NCI-H2171 treated with DMSO at 0.1 percent for 48 hours (cell line): ENCODE measurements around the gene DMGDH.

Experiments
- DNase-seq: peaks from one replicate; lab custom pipeline; 2025; lab: John Stamatoyannopoulos, UW

The DMGDH gene

DNA sequence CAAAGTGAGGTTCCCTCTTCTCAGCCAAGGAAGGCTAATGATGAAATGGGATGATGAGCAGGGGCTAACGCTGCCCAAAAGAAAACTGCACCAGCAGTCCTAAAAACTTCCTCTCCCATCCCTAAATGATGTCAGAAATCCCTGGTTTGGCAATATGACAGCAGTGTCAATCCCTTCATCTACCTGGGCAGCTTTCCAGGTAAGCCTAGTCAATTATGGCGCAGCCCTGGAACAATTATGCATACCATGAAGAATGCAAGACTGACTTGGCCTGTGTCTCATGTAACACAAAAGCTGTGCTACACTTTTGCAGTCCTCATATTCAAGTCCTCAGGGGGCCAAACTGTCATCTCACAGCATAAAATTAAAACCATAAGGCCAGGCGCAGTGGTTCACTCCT is 7.0 kb downstream of the DMGDH start:
- no peak for DNase-seq

DNA sequence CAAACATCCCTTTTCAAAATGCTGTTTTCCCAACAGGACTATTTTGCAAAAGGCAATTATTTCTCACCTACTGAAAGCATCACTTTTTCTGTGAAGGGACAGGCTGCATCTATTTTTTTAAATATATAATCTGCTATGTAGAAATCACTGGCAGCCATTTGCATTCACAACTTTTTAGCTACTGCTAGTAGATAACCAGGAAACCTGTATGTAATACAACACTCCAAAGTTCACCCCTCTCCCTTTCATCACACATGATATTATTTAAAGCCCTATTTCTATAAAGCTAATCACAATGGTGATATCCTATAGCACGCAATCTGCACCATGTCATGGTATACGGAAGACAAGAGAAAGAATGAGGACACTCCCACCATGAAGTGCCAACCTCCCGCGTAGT is 9.8 kb downstream of the DMGDH start:
- DNase-seq, result no peak

DNA sequence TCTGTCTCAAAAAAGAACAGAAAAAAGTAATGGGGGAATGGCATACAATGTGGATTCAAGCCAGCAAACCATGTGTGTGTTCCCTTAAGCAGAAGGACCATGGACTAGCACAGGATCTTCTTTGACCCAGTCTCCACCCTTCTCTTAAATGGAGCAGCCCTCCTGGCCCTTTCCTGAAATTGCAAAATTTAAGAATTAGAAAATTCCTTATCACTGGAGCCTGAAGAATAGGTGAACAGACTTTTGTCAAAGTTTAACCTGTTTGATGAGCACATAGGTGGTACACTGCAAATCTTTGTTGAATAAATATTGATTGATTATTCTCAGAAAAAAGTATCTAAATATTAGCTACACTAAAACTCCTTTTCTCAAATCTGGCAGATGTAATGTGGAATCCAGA is 12.6 kb downstream of the DMGDH start:
- DNase-seq, result no peak

DNA sequence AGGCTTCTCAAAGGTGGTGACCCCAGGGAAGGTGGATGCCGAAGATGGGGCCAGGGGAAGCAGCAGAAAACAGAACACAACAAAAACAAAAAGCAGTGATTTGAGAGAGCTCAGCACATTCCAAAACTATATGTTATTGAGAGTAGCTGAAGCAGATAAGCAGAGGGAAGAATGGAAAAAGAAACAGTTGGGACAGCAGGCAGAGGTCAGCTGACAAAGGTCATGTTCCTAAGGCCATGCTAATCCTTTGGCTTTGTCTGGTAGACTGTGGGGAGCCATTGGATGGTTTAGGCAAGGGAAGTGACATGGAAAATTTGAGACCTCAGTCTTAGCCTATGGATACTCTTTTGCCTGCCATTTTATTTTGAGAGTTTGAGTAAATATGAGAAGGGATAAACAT is 14.5 kb downstream of the DMGDH start:
- DNase-seq, result no peak

DNA sequence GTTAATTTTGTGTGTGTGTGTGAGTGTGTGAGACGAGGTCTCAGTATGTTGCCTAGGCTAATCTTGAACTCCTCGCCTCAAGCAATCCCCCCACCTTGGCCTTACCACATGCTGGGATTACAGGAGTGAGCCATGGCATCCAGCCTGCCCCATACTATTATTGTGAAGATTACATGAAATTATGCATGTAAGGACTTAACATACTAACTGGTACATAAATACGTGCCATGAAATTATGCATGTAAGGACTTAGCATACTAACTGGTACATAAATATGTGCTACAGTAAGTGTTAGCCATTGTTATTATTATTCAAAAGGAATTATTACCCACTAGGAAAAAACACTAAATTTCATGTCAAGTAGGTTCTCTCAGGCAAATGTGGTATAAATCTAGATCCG is 16.2 kb downstream of the DMGDH start:
- DNase-seq, result no peak

DNA sequence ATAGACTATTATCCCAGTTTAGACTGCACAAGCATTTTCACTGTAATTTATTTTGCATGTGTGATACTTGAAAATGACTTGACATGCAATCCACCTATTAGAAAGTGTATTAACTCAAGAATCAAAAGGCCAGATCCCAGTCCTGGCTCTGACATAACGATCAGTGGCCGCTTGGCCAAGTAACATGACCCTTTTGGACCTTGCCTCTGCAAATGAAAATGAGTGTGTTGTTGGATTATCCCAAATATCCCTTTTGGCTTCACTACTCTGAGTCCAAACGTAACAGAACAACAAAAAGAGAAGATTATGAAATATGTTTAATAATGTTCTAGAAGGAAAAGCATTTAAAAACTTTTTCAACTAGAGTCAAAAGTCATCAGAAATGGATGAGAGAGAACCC is 19.0 kb downstream of the DMGDH start:
- no peak for DNase-seq

DNA sequence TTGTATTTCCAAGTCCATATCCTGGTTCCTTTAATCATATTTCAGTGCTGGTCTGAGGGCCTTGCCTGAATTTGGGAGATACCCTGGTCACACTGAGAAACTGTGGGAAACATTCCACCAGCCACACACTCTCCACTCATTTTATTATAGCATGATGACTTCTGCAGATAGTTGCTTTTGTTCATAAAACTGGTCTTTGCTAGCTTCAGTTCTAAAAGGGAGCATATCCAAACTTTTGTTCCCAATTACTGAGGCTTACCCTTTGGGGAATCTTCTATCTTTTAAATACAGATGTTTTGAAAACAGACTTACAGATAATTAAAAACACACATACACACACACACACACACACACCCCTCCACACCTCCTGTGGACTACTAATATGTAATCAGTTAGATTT is 21.0 kb downstream of the DMGDH start:
- no peak for DNase-seq

DNA sequence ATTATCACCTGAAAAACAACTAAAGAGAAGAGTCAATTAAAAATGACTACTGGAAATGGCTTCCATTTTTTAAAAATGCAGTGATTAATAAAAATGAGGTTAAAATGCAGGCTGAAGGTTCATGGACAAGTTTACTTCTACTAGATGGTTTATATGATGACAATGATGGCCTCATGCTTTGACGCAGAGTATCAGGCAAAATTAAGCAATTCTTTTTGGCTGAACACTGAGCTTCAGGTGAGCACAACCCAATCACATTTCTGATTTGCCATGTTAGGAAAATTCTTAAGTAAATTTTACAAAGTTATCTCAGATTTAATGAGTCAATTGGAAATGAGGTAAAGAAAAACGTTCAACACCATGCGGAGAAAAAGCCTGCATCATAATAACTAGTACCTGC is 22.3 kb downstream of the DMGDH start:
- DNase-seq, result no peak

DNA sequence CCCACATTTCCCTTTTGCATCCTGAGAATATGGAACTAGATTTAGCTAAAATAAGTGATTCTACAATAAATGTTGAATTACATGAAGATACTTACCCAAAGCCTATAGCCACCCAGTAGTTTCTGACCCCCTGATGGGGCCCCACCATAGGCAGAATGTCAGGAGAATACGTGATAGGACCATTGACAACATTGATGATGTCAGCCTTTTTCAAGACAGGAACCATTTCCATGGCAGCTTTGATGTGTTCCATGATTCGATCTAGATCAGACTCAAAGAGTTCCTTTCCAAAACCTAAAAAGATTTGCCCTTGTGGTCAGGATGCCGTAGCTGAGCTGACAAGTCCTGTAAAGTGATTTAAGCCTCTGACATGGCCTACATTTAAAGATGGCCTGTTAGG is 27.3 kb downstream of the DMGDH start:
- DNase-seq, result no peak

DNA sequence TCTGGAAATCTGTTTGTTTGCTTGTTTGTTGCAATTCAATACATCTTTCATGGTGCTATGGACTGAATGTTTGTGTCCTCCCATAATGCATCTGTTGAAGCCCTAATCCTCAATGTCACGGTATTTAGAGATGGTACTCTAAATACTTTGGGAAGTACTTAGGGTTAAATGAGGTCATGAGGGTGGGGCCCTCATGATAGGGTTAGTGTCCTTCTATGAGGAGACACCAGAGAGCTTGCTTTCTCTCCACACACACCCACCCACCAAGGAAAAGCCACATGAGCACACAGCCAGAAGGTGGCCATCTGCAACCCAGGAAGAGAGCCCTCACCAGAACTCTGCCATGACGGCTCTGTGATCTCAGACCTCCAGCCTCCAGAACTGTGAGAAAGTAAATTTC is 32.7 kb downstream of the DMGDH start:
- no peak for DNase-seq

DNA sequence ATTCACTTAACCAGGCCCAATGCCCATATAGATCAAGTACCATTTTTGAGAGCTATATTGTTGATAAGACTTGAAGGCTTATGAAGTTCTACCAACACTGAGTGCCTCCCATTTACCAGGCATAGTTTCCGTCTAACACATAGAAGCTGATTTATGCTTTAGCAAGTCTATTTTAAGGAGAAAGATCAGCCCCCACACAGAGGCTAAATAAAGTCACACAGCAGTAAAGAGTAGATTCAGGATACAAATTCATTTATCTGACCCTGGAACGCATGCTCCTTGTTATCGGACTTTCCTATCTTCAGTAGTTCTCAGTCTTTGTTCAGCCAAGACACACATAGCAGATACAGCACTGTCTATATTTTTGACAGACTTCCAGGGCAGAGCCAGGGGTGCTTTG is 34.2 kb downstream of the DMGDH start:
- DNase-seq, result no peak

DNA sequence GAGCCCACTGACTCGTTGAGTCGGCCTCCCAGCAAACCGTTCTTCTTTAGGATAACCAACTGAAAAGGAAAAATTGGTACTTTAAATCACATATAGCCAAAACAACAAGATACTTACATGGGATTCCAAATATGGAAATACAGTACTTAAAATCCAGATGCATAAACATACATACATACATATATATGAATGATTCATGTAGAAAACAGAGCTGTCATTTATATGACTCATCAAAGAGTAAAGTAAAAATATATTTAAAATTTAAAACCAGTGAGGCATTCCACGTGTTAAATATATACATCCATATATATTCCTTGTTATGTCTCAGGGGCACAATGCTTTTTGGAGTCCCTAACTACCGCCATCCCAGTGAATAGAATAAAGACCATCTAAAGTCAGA is 36.7 kb downstream of the DMGDH start:
- DNase-seq, result no peak

DNA sequence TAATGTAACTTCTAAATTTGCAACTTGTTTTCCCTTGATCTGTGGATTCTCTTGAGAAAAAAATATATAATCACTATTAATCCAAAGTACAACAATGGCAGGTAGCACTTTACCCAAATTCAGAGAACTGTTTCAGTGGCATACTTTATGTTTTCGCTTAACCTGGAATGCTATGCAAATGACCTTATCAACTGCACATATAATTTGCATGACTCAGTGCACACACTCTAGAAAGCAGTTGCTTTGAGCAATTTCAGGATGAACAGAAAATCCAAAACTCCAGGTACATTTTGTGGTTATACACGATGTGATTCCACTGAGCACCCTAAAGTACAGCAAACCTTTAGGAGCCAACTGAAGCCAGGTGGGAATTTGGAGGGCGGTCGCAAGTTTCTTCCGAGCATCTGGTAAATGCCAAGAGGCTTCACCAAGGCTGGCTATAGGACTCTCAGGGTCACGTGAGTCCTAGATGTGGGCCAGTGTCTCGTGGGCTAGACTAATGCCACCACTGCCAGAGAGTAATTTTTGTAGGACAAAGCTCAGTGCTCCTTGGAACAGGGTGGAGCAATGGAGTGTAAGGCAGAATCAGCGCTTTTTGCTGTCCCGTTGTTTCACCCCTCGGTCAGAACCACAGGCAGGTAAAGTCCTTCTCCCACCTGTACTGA is 37.3 kb downstream of the DMGDH start:
- no peak for DNase-seq

DNA sequence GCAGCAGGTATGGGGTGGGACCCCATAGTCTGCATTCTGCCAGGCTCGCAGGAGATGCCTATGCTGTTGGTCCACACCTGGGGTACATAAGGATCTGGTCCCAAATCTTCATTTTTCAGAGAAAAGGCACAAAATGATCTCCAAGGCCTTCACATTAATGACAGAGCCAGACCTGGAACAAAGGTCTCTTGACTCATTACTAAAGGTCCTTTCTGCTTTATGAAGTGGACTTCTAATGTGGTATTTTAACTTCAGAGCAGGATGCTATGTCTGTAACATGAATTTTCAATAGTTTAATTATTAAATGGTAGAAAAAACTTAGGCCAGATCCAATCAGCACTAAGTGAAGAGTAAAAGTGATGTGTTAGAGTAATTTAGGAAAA is 38.0 kb downstream of the DMGDH start:
- DNase-seq, result no peak

DNA sequence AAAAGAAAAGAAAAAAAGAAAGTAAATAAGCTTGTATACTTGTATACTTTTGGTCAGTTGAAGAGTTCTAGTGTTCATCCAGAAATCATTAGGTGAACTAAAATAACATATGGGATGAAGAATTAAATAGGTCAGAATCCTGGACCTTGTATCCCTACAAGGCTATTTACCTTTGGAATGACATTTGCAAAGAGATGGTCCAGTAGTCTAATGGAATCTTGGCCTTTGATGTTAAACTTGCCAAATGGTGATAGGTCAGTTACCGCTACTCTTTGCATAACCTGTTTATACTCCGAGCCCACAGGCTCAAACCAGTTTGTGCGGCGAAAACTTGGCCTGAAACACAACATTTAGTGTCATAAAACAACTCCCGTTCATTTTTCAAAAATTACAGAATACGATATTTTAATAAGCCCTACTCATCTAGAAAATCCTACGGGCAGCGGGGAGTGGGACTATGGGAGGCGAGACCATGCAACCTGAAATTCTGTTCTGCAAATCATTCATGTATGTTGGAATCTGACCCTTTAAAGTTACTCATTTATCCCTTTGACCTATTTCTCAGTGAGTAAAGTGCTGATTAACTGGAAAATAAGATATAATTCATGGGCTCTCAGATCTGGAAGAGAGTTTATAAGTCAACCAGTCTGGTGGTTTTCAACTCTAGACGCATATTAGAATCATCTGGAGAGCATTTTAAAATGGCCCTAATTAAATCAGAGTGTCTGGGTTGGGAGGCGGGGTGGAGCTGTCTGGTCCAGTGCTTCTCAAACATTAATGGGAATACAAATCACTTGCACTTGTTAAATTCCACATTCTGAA is 38.6 kb downstream of the DMGDH start:
- DNase-seq, result no peak

DNA sequence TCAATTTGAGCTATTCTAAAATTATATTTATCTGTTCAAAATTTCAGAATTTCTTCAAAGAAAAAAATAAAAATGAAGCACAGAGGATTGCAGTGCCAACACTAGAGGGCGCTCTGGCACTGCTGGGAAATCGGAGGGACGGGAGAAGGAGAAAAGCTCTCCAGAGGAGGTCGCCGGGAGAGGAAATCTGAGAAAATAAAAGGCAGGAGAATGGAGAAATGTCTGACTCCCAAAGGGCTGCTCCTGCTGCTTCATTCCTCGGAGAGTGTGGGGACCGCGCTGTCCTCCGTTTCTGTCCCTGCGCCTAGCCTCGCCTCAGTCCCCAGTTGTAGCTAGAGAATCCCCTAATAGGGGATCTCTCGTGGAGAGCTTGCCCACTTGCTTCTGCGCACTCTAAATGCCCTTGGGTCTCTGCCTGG is 44.4 kb downstream of the DMGDH start:
- DNase-seq, result peak; percentile 60

DNA sequence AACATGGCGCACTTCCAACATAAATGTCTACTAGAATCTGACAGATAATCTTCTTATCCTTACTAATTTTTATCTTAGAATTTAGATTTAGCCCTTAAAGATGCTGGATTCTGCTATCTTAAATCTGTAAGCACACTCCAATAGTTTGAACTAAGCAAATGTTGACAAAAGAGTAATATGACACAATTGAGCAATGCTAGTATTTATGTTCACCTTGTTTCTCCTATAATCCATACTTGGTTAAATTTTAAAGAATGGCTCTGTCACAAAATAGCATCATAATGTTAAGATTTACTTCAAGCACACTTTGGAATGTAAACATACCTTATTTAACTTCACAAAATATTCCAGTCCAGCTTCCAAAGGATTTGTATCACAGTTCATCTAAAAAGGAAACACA is 45.5 kb downstream of the DMGDH start:
- DNase-seq, result no peak

DNA sequence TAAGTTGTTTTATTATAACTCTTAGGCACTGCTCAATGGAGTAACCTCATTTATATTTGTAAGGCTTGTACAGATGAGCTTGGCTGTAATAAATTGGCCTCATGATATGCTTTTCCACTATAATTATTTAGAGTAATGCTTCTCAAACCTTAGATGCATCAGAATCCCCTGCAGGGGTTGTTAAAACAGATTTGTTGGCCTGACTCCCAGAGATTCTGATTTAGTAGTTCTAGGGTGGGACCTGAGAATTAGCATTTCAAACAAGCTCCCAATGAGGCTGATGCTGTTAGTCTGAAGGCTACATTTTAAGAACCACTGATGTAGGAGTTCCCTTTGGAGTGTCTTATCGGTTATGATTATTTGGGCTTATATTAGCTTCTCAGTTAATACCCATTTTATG is 46.1 kb downstream of the DMGDH start:
- DNase-seq, result no peak

DNA sequence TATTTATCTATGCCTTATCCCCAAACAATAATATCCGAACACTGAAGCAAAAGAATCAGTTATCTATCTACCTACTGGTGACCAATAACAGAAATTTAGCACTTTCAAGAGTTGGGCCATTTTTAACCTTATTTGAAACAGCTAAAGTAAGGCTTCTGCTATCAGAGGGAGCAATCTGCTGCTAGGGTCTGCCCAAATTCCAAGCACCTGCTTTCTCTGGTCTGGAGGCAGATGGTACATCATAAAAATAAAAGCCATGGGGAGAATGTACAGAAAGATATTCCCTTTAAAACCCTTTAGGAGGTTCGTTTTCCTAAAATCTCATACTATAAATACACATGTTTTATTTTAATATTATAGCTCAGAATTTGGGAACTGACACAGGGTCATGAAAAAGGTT is 46.7 kb downstream of the DMGDH start:
- DNase-seq, result peak; percentile 34

DNA sequence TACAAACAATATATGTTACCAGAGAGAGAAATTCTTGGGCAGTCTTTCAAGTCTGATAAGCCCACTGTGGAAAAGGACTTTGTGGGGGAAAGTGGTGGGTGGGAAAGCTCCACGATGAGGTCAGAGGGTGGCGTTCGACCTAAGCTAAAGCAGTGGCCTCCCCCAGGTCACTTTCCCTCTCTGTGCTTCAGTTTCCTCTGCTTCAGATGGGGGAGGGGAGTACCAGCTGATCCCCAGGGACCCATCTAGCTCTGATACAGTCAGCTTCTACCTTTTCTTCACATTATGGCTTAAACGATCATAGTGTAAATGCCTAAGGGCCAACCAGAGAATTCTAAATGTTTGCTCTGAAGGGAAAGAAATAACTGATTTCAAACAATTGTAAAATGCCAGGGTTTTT is 47.7 kb downstream of the DMGDH start:
- peak; percentile 43 for DNase-seq

DNA sequence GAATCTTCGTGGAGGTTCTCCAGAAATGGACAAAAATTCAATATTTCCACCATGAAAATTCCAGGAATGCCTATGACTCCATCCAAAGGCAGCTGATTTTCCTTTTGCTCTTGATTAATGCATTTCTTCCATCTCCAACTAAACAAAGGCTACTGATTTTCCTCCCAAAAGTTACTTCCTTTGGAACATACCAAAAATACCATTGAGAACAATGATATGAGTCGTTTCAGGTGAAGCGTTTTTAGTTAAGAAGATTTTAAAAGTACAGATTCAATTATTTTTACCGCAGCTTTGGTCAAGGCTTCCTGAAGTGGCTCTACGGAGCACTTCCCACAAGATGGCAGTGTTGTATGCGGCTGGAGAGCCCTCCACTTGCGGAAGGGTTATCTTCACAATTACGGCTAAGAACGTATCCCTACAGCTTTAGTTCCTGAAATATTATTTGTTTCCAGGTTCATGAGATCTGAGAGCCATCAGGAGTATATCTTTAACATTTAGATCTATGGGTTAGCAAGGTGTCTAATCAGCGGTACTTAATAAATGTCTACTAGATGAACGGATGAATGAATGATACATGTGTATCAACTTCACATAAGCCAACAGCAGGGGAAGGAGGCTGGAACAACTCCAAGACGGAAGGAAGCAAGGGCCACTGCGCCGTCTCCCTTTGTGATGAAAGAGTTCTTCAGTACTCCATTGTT is 48.5 kb downstream of the DMGDH start:
- DNase-seq, result peak; percentile 78

DNA sequence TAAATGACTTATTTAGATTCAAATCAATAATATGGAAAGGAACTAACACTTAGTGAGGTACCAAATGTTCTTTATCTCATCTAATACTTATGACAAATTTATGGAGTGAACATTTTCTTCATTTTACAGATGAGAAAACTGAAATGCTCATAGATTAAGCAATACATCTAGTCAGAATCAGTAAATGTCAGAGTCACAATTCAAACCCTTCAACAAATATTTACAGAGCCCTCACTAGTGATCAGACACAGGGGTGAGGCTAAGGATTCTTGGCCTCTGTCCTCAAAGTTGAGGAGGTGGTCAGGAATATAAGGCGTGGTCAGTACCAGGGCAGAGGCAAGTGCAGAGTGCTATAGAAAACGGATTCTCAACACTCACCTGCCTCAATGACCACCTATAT is 54.8 kb downstream of the DMGDH start:
- DNase-seq, result no peak

DNA sequence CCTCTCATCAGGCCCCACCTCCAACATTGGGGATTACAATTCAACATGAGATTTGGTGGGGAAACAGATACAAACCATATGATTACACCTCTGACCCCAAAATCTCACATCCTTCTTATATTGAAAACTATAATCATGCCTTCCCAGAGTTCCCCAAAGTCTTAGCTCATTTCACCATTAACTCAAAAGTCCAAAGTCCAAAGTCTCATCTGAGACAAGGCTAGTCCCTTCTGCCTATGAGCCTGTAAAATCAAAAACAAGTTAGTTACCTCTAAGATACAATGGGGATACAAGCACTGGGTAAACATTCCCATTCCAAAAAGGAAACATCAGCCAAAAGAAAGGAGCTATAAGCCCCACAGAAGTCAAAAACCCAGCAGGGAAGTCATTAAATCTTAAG is 57.6 kb downstream of the DMGDH start:
- no peak for DNase-seq
